NCI-H446 treated with DMSO at 0.1 percent for 48 hours (cell line): Measurements from ENCODE around the gene FCHO2.
A peak's percentile ranks its signal among the peaks of the same experiment; 100 is the strongest.

Source experiments
- DNase-seq: peaks from one replicate; lab custom pipeline; 2025; lab: John Stamatoyannopoulos, UW

The FCHO2 gene

GRCh38 chr5:73030995-73031394 lies 75.2 kb downstream of the FCHO2 start:
- no peak for DNase-seq

GRCh38 chr5:73031839-73032238 lies 76.0 kb downstream of the FCHO2 start:
- peak; percentile 66 for DNase-seq

- DNase-seq: no peak
Measured at GRCh38 chr5:73032635-73033034, 76.8 kb downstream of the FCHO2 start.

GRCh38 chr5:73037545-73037944 lies 81.7 kb downstream of the FCHO2 start:
- DNase-seq: no peak

GRCh38 chr5:73039082-73039481 lies 83.2 kb downstream of the FCHO2 start:
- DNase-seq: no peak

- no peak for DNase-seq
Measured at GRCh38 chr5:73042993-73043392, 87.2 kb downstream of the FCHO2 start.

GRCh38 chr5:73044546-73044945 lies 88.7 kb downstream of the FCHO2 start:
- DNase-seq: no peak

- no peak for DNase-seq
Measured at GRCh38 chr5:73045623-73046022, 89.8 kb downstream of the FCHO2 start.

- no peak for DNase-seq
Measured at GRCh38 chr5:73061593-73061992, 105.8 kb downstream of the FCHO2 start.

- DNase-seq: no peak
Measured at GRCh38 chr5:73066466-73066865, 110.6 kb downstream of the FCHO2 start.

- no peak for DNase-seq
Measured at GRCh38 chr5:73067213-73067612, 111.4 kb downstream of the FCHO2 start.

- no peak for DNase-seq
Measured at GRCh38 chr5:73081093-73081492, 125.3 kb downstream of the FCHO2 start.

GRCh38 chr5:73088026-73088425 lies 132.2 kb downstream of the FCHO2 start:
- no peak for DNase-seq

GRCh38 chr5:73093943-73094342 lies 138.1 kb downstream of the FCHO2 start:
- no peak for DNase-seq

GRCh38 chr5:73094415-73094814 lies 138.6 kb downstream of the FCHO2 start:
- no peak for DNase-seq

- no peak for DNase-seq
Measured at GRCh38 chr5:73095564-73096238, 139.9 kb downstream of the FCHO2 start.

- DNase-seq: no peak
Measured at GRCh38 chr5:73096239-73096575, 140.4 kb downstream of the FCHO2 start.

GRCh38 chr5:73097740-73098139 lies 141.9 kb downstream of the FCHO2 start:
- DNase-seq: no peak

- no peak for DNase-seq
Measured at GRCh38 chr5:73100109-73100508, 144.3 kb downstream of the FCHO2 start.

- DNase-seq: no peak
Measured at GRCh38 chr5:73103870-73104299, 148.0 kb downstream of the FCHO2 start.

GRCh38 chr5:73104326-73104725 lies 148.5 kb downstream of the FCHO2 start:
- no peak for DNase-seq

- DNase-seq: no peak
Measured at GRCh38 chr5:73106335-73106734, 150.5 kb downstream of the FCHO2 start.

- DNase-seq: no peak
Measured at GRCh38 chr5:73110190-73110589, 154.3 kb downstream of the FCHO2 start.

- no peak for DNase-seq
Measured at GRCh38 chr5:73111536-73111935, 155.7 kb downstream of the FCHO2 start.

GRCh38 chr5:73112359-73112758 lies 156.5 kb downstream of the FCHO2 start:
- no peak for DNase-seq
